AG09309 (cell line): ENCODE results near the gene GZF1.
"Not testable (repeated sequence)": the region's sequence is repeated elsewhere in the genome, so short reads cannot be mapped to it uniquely, and the experiment has no call there.

ENCODE experiments used
- DNase-seq: peaks from one replicate; pipeline ENCODE4 v3.0.0-alpha.2; 2010; ENCODE audit warnings: low read depth
- H3K4me3 ChIP-seq: 2 replicates; pipeline ENCODE4 v1.5.1; 2011; ENCODE audit warnings: mild to moderate bottlenecking, low read depth, low read length, moderate library complexity; ENCODE audit not compliant: control insufficient read depth
- CTCF ChIP-seq: IDR thresholded peaks from 2 replicates; pipeline ENCODE4 v1.5.1; 2011; ENCODE audit warnings: mild to moderate bottlenecking, low read depth, low read length, inconsistent platforms; ENCODE audit not compliant: insufficient read depth, control insufficient read depth; ENCODE audit errors: missing control alignments

The GZF1 gene

GRCh38 chr20:23341073-23341472, 20.9 kb upstream of the GZF1 start:
- no peak for DNase-seq
- no peak overlapping the region for H3K4me3 ChIP-seq
- no peak for TF ChIP-seq CTCF

- DNase-seq: no peak
- no peak overlapping the region for H3K4me3 ChIP-seq
- TF ChIP-seq CTCF: no peak
Observed at GRCh38 chr20:23343590-23343989, 18.4 kb upstream of the GZF1 start.

- no peak for DNase-seq
- TF ChIP-seq CTCF: no peak
- H3K4me3 ChIP-seq: no peak overlapping the region
Observed at GRCh38 chr20:23344336-23344735, 17.6 kb upstream of the GZF1 start.

GRCh38 chr20:23346002-23346401, 16.0 kb upstream of the GZF1 start:
- TF ChIP-seq CTCF: no peak
- DNase-seq: no peak
- H3K4me3 ChIP-seq: no peak overlapping the region

- no peak for TF ChIP-seq CTCF
- no peak overlapping the region for H3K4me3 ChIP-seq
- DNase-seq: no peak
Observed at GRCh38 chr20:23347791-23348190, 14.2 kb upstream of the GZF1 start.

GRCh38 chr20:23348510-23348909, 13.5 kb upstream of the GZF1 start:
- not testable (repeated sequence) for H3K4me3 ChIP-seq, DNase-seq

- H3K4me3 ChIP-seq: peak overlapping the region; percentile 51
- no peak for DNase-seq
- TF ChIP-seq CTCF: peak; percentile 41
Observed at GRCh38 chr20:23349338-23350195, 12.4 kb upstream of the GZF1 start.
